ENCODE data around the gene SCN2A.

Gene SCN2A

GRCh38 chr2:165239230-165239629 is at the start of gene SCN2A:
Gene SCN2A, plus strand, starts transcription at chr2:165239414. Its CDS starts 56,410 bp downstream, at chr2:165295824.
- no peaks in the 10 kb centered on the region for H3K27me3 ChIP-seq (ENCODE audit: control insufficient read depth, insufficient read depth, low read length)
- H3K36me3 ChIP-seq (ENCODE audit: control insufficient read depth, insufficient read depth, low read length), result no peaks in the 10 kb centered on the region

GRCh38 chr2:165191096-165191728 is 48.0 kb upstream of the SCN2A start:
- H3K4me1 ChIP-seq (ENCODE audit: control insufficient read depth, insufficient read depth, low read length), result no peaks in the 10 kb centered on the region
- H3K4me3 ChIP-seq (ENCODE audit: low read depth, low read length), result no peak overlapping the region
- no peaks in the 10 kb centered on the region for H3K36me3 ChIP-seq (ENCODE audit: control insufficient read depth, insufficient read depth, low read length)
- H3K27me3 ChIP-seq (ENCODE audit: control insufficient read depth, insufficient read depth, low read length), result no peaks in the 10 kb centered on the region
- H3K9ac ChIP-seq (ENCODE audit: low read length), result no peak overlapping the region
- no peak overlapping the region for H3K27ac ChIP-seq (ENCODE audit: low read depth, low read length)
- H3K9me3 ChIP-seq (ENCODE audit: control insufficient read depth, insufficient read depth, low read depth, low read length), result no peaks in the 10 kb centered on the region

More at GRCh38 chr2:165239230-165239629, at the start of gene SCN2A:
- H3K4me3 ChIP-seq (ENCODE audit: low read depth, low read length), result no peak within 1 kb of the TSS
- H3K9ac ChIP-seq (ENCODE audit: low read length), result no peak within 1 kb of the TSS
- no peaks in the 10 kb centered on the region for H3K9me3 ChIP-seq (ENCODE audit: control insufficient read depth, insufficient read depth, low read depth, low read length)
- no peaks in the 10 kb centered on the region for H3K4me1 ChIP-seq (ENCODE audit: control insufficient read depth, insufficient read depth, low read length)
- H3K27ac ChIP-seq (ENCODE audit: low read depth, low read length), result no peak within 1 kb of the TSS

GRCh38 chr2:165192729-165193128 is 46.5 kb upstream of the SCN2A start:
- Histone ChIP-seq H3K9me3 (ENCODE audit: control insufficient read depth, insufficient read depth, low read depth, low read length) (no peaks in the 10 kb centered on the region), H3K36me3 (ENCODE audit: control insufficient read depth, insufficient read depth, low read length) (no peaks in the 10 kb centered on the region), H3K9ac (ENCODE audit: low read length) (no peak overlapping the region), H3K4me1 (ENCODE audit: control insufficient read depth, insufficient read depth, low read length) (no peaks in the 10 kb centered on the region), H3K27me3 (ENCODE audit: control insufficient read depth, insufficient read depth, low read length) (no peaks in the 10 kb centered on the region), H3K27ac (ENCODE audit: low read depth, low read length) (no peak overlapping the region), H3K4me3 (ENCODE audit: low read depth, low read length) (no peak overlapping the region)

- H3K27me3 ChIP-seq (ENCODE audit: control insufficient read depth, insufficient read depth, low read length), result no peaks in the 10 kb centered on the region
- H3K27ac ChIP-seq (ENCODE audit: low read depth, low read length), result no peak overlapping the region
- H3K9me3 ChIP-seq (ENCODE audit: control insufficient read depth, insufficient read depth, low read depth, low read length), result no peaks in the 10 kb centered on the region
- no peak overlapping the region for H3K9ac ChIP-seq (ENCODE audit: low read length)
- H3K4me3 ChIP-seq (ENCODE audit: low read depth, low read length), result no peak overlapping the region
- no peaks in the 10 kb centered on the region for H3K4me1 ChIP-seq (ENCODE audit: control insufficient read depth, insufficient read depth, low read length)
- H3K36me3 ChIP-seq (ENCODE audit: control insufficient read depth, insufficient read depth, low read length), result no peaks in the 10 kb centered on the region
Observed at GRCh38 chr2:165193178-165193777, 45.9 kb upstream of the SCN2A start.

GRCh38 chr2:165196411-165196810 is 42.8 kb upstream of the SCN2A start:
- no peaks in the 10 kb centered on the region for H3K36me3 ChIP-seq (ENCODE audit: control insufficient read depth, insufficient read depth, low read length)

GRCh38 chr2:165197346-165197745 is 41.9 kb upstream of the SCN2A start:
- Histone ChIP-seq H3K4me3 (ENCODE audit: low read depth, low read length) (no peak overlapping the region), H3K36me3 (ENCODE audit: control insufficient read depth, insufficient read depth, low read length) (no peaks in the 10 kb centered on the region), H3K9me3 (ENCODE audit: control insufficient read depth, insufficient read depth, low read depth, low read length) (no peaks in the 10 kb centered on the region), H3K4me1 (ENCODE audit: control insufficient read depth, insufficient read depth, low read length) (no peaks in the 10 kb centered on the region), H3K27me3 (ENCODE audit: control insufficient read depth, insufficient read depth, low read length) (no peaks in the 10 kb centered on the region), H3K9ac (ENCODE audit: low read length) (no peak overlapping the region), H3K27ac (ENCODE audit: low read depth, low read length) (no peak overlapping the region)

More at GRCh38 chr2:165196411-165196810, 42.8 kb upstream of the SCN2A start:
- H3K27me3 ChIP-seq (ENCODE audit: control insufficient read depth, insufficient read depth, low read length), result no peaks in the 10 kb centered on the region
- no peak overlapping the region for H3K9ac ChIP-seq (ENCODE audit: low read length)
- H3K27ac ChIP-seq (ENCODE audit: low read depth, low read length), result no peak overlapping the region
- no peak overlapping the region for H3K4me3 ChIP-seq (ENCODE audit: low read depth, low read length)
- H3K9me3 ChIP-seq (ENCODE audit: control insufficient read depth, insufficient read depth, low read depth, low read length), result no peaks in the 10 kb centered on the region
- no peaks in the 10 kb centered on the region for H3K4me1 ChIP-seq (ENCODE audit: control insufficient read depth, insufficient read depth, low read length)

GRCh38 chr2:165198181-165198580 is 41.0 kb upstream of the SCN2A start:
- H3K4me1 ChIP-seq (ENCODE audit: control insufficient read depth, insufficient read depth, low read length), result no peaks in the 10 kb centered on the region
- H3K36me3 ChIP-seq (ENCODE audit: control insufficient read depth, insufficient read depth, low read length), result no peaks in the 10 kb centered on the region
- no peak overlapping the region for H3K9ac ChIP-seq (ENCODE audit: low read length)
- H3K9me3 ChIP-seq (ENCODE audit: control insufficient read depth, insufficient read depth, low read depth, low read length), result no peaks in the 10 kb centered on the region
- no peak overlapping the region for H3K27ac ChIP-seq (ENCODE audit: low read depth, low read length)
- no peak overlapping the region for H3K4me3 ChIP-seq (ENCODE audit: low read depth, low read length)
- H3K27me3 ChIP-seq (ENCODE audit: control insufficient read depth, insufficient read depth, low read length), result no peaks in the 10 kb centered on the region

GRCh38 chr2:165202239-165202638 is 37.0 kb upstream of the SCN2A start:
- H3K9ac ChIP-seq (ENCODE audit: low read length), result no peak overlapping the region
- H3K4me3 ChIP-seq (ENCODE audit: low read depth, low read length), result no peak overlapping the region
- no peaks in the 10 kb centered on the region for H3K9me3 ChIP-seq (ENCODE audit: control insufficient read depth, insufficient read depth, low read depth, low read length)

GRCh38 chr2:165203689-165204559 is 35.3 kb upstream of the SCN2A start, which contains the start of gene SCN3A:
Gene SCN3A, minus strand, starts transcription at chr2:165204050. Its CDS starts 27,656 bp downstream, at chr2:165176394.
- no peak within 1 kb of the TSS for H3K27ac ChIP-seq (ENCODE audit: low read depth, low read length)
- no peaks in the 10 kb centered on the region for H3K36me3 ChIP-seq (ENCODE audit: control insufficient read depth, insufficient read depth, low read length)
- 0 out of 2 replicates have a peak, but pooled peaks cover 3% of the 10 kb centered on the region for H3K4me1 ChIP-seq (ENCODE audit: control insufficient read depth, insufficient read depth, low read length)
- H3K27me3 ChIP-seq (ENCODE audit: control insufficient read depth, insufficient read depth, low read length), result no peaks in the 10 kb centered on the region
- no peaks in the 10 kb centered on the region for H3K9me3 ChIP-seq (ENCODE audit: control insufficient read depth, insufficient read depth, low read depth, low read length)
- H3K9ac ChIP-seq (ENCODE audit: low read length), result no peak within 1 kb of the TSS
- no peak within 1 kb of the TSS for H3K4me3 ChIP-seq (ENCODE audit: low read depth, low read length)

More at GRCh38 chr2:165202239-165202638, 37.0 kb upstream of the SCN2A start:
- 0 out of 2 replicates have a peak, but pooled peaks cover 3% of the 10 kb centered on the region for H3K4me1 ChIP-seq (ENCODE audit: control insufficient read depth, insufficient read depth, low read length)
- no peaks in the 10 kb centered on the region for H3K27me3 ChIP-seq (ENCODE audit: control insufficient read depth, insufficient read depth, low read length)
- H3K27ac ChIP-seq (ENCODE audit: low read depth, low read length), result no peak overlapping the region
- H3K36me3 ChIP-seq (ENCODE audit: control insufficient read depth, insufficient read depth, low read length), result no peaks in the 10 kb centered on the region

GRCh38 chr2:165205865-165206264 is 33.3 kb upstream of the SCN2A start:
- Histone ChIP-seq H3K27ac (ENCODE audit: low read depth, low read length) (no peak overlapping the region), H3K9ac (ENCODE audit: low read length) (no peak overlapping the region), H3K9me3 (ENCODE audit: control insufficient read depth, insufficient read depth, low read depth, low read length) (no peaks in the 10 kb centered on the region), H3K27me3 (ENCODE audit: control insufficient read depth, insufficient read depth, low read length) (no peaks in the 10 kb centered on the region), H3K36me3 (ENCODE audit: control insufficient read depth, insufficient read depth, low read length) (no peaks in the 10 kb centered on the region), H3K4me3 (ENCODE audit: low read depth, low read length) (no peak overlapping the region), H3K4me1 (ENCODE audit: control insufficient read depth, insufficient read depth, low read length) (peaks cover 7% of the 10 kb centered on the region; the same call in 1 of the 2 replicates)

- H3K9me3 ChIP-seq (ENCODE audit: control insufficient read depth, insufficient read depth, low read depth, low read length), result no peaks in the 10 kb centered on the region
- H3K9ac ChIP-seq (ENCODE audit: low read length), result no peak overlapping the region
- H3K4me1 ChIP-seq (ENCODE audit: control insufficient read depth, insufficient read depth, low read length), result peaks cover 7% of the 10 kb centered on the region; the same call in 1 of the 2 replicates
Observed at GRCh38 chr2:165208094-165208493, 31.1 kb upstream of the SCN2A start.

More at GRCh38 chr2:165208094-165208493, 31.1 kb upstream of the SCN2A start:
- Histone ChIP-seq H3K27ac (ENCODE audit: low read depth, low read length) (no peak overlapping the region), H3K36me3 (ENCODE audit: control insufficient read depth, insufficient read depth, low read length) (no peaks in the 10 kb centered on the region), H3K27me3 (ENCODE audit: control insufficient read depth, insufficient read depth, low read length) (no peaks in the 10 kb centered on the region), H3K4me3 (ENCODE audit: low read depth, low read length) (no peak overlapping the region)

Measured in HUES6 (cell line).